Measurements from ENCODE around the gene APBA2.

Gene APBA2

DNA sequence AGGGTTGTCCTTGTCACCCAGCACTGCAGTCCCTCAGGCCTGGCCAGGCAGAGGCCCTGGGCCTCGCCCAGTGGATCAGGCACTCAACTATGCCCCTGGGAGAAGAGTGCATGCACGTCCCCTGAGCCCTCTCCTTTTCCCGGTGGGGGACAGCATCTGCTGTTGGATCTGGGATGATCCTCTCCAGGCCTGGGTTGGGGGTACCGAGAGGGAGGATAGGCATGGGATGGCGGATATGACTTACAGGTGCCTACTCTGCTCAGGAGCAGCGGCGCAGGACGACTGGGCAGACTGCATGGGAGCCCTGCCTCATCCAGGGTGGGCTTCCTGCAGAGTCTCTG, 9.0 kb upstream of the APBA2 start:
- TF ChIP-seq, protein P1, sequence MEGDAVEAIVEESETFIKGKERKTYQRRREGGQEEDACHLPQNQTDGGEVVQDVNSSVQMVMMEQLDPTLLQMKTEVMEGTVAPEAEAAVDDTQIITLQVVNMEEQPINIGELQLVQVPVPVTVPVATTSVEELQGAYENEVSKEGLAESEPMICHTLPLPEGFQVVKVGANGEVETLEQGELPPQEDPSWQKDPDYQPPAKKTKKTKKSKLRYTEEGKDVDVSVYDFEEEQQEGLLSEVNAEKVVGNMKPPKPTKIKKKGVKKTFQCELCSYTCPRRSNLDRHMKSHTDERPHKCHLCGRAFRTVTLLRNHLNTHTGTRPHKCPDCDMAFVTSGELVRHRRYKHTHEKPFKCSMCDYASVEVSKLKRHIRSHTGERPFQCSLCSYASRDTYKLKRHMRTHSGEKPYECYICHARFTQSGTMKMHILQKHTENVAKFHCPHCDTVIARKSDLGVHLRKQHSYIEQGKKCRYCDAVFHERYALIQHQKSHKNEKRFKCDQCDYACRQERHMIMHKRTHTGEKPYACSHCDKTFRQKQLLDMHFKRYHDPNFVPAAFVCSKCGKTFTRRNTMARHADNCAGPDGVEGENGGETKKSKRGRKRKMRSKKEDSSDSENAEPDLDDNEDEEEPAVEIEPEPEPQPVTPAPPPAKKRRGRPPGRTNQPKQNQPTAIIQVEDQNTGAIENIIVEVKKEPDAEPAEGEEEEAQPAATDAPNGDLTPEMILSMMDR (IDR thresholded peaks at IDR 0.05; ENCODE audit: control insufficient read depth, extremely low read depth, insufficient read depth): no peak
- DNase-seq (ENCODE audit: low read depth): no peak
- H3K4me3 ChIP-seq (ENCODE audit: low read depth, low read length): no peak overlapping the region

DNA sequence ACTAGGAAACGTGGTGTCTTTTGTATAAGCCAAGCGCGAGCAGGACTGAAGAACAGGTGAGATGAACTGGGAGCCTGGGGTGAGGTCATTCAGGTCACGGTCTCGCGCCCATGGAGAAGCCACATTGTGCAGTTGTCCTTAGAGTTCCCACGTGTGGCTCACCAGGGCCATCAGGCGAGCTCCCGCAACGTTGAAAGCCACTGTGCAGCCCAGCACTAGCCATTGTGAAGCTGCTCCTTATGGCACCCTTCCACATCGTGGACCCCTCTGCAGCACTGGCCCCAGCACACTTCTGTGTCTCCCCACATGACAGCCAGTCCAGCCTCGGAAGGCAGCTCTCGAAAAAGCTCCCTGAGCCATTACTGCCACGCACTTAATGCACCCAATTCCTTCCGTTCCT, 7.6 kb upstream of the APBA2 start:
- no peak for DNase-seq (ENCODE audit: low read depth)
- TF ChIP-seq, protein P1 (IDR thresholded peaks at IDR 0.05; ENCODE audit: control insufficient read depth, extremely low read depth, insufficient read depth): no peak
- no peak overlapping the region for H3K4me3 ChIP-seq (ENCODE audit: low read depth, low read length)

DNA sequence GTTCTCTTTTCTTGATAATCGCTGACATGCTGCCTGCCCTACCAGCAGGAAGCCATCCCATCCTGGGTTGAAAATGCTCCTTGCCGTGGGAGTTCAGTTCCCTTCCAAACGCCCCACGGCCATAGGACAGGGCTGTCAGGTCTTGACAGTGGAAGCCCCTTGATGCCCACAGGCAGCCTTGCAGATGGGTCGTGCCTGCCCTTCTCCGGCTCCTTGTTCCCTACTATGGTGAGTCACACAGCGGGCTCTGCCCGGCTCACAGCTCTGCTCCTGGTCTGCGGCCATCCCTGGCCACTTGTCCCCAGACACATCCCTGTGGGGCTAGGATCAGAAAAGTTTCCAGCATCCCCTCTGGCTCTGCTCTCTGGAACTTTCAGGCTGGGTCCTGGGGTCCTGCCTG, 6.2 kb upstream of the APBA2 start:
- no peak overlapping the region for H3K4me3 ChIP-seq (ENCODE audit: low read depth, low read length)
- no peak for DNase-seq (ENCODE audit: low read depth)
- TF ChIP-seq, protein P1 (IDR thresholded peaks at IDR 0.05; ENCODE audit: control insufficient read depth, extremely low read depth, insufficient read depth): no peak

DNA sequence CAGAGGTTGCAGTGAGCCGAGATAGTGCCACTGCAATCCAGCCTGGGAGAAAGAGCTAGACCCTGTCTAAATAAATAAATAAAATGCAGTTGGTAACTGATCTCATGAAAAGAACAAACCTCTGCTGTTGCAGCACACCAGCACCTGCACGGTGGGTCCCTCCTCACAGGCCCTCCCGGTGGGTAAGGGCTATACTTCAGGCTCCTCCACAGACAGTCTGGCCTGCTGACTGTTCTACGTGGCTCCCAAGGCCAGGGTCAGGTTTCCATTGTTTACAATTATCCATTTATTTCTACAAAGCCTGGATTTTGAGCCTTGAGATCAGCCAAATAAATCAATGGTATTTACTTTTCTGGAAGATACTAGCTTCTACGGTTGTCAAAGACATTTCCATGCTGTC, 5.1 kb upstream of the APBA2 start:
- H3K4me3 ChIP-seq (ENCODE audit: low read depth, low read length): no peak overlapping the region
- TF ChIP-seq, protein P1 (IDR thresholded peaks at IDR 0.05; ENCODE audit: control insufficient read depth, extremely low read depth, insufficient read depth): no peak
- DNase-seq (ENCODE audit: low read depth): no peak

DNA sequence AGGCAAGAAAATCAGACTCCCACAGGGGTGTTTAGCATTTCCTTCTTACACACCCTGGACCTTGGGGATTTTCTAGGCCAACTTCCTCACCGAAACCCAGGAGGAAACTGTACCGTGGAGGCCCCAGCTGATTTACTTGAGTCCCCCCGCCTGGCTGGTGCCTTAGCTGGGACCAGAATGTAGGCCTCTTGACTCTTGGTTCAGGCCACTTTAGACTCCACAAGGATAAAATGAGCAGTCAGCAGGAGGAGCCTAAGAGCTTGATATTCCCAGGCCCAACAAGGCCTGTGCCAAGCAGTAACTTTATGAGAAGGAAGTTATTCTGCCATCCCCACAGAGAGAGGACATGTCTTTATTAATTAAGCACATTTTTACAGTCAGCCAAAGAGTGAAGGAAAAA, 4.6 kb upstream of the APBA2 start:
- no peak overlapping the region for H3K4me3 ChIP-seq (ENCODE audit: low read depth, low read length)
- TF ChIP-seq, protein P1 (IDR thresholded peaks at IDR 0.05; ENCODE audit: control insufficient read depth, extremely low read depth, insufficient read depth): peak; percentile 50
- DNase-seq (ENCODE audit: low read depth): peak; percentile 58

DNA sequence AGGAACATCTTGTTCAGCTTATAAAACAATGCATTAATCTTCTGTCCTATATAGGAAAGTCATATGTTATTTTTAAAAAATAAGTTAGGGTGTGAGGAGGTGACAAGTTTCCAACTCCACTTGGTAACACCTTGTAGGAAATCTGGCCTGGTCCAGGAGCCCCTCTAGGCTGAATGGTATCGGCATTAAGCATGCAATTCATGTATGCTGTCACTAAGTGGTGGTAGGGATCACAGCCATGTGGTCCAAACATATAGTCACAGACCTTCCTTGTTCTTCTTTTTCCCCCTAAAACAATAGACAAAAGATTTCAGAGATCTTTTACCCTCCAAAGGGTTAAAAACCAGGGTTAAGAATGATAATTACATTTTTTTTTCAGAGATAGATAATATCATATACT, 4.2 kb upstream of the APBA2 start:
- no peak for DNase-seq (ENCODE audit: low read depth)
- no peak overlapping the region for H3K4me3 ChIP-seq (ENCODE audit: low read depth, low read length)
- TF ChIP-seq, protein P1 (IDR thresholded peaks at IDR 0.05; ENCODE audit: control insufficient read depth, extremely low read depth, insufficient read depth): peak; percentile 7; the same call in 1 of the 2 replicates

DNA sequence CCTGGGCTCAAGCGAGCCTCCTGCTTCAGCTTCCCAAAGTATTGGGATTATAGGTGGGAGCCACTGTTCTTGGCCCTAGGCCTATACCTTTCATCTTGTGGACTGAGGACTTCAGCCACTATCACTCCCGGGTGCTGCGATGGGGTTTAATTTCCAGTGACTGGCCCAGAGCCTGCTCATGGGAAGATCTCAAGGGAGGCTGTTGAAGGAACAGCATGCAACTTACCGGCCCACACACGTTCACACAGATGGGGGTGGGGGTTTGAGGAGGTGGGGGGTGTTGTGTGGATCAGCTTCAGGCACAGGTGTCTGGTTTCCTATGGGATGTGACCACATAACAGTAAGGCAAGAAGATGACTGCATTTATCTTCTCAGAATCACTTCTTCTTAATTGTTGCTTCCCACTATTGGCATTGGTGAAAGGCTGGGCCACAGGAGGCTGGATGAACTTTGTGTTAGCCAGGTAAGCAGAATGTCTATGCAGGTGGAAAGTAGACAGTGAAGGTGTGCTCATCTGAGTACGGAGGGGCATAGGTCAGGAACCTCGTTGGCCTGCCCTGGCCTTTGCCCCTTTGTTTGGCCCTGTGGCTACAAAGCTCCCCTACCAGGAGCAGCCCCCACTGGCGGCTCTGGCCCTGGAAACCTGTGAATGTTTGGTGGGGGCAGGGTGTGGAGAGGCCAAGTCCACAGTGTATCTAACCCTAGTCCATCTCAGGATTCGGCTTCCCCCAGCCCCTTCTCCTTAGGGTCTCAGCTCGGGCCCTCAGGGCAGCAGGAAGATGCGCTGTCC, 1.4 kb upstream of the APBA2 start:
- no peak overlapping the region for H3K4me3 ChIP-seq (ENCODE audit: low read depth, low read length)
- no peak for DNase-seq (ENCODE audit: low read depth)
- TF ChIP-seq, protein P1 (IDR thresholded peaks at IDR 0.05; ENCODE audit: control insufficient read depth, extremely low read depth, insufficient read depth): no peak
